HG02938 (cell line): ENCODE results near the gene MSH6.
A peak's percentile ranks its signal among the peaks of the same experiment; 100 is the strongest.
"Not testable (repeated sequence)": the region's sequence is repeated elsewhere in the genome, so short reads cannot be mapped to it uniquely, and the experiment has no call there.

Source experiments
- ATAC-seq: cut with Tn5 transposase; IDR thresholded peaks from one replicate; pipeline ENCODE4 v1.9.1; 2021; ENCODE audit warnings: mild to moderate bottlenecking, moderate library complexity; ENCODE audit not compliant: unreplicated experiment

The MSH6 gene

GRCh38 chr2:47833516-47833968, 50.6 kb downstream of the MSH6 start:
- peak; percentile 84 for ATAC-seq

GRCh38 chr2:47838249-47838648, 55.3 kb downstream of the MSH6 start:
- ATAC-seq, result no peak

GRCh38 chr2:47838686-47839085, 55.7 kb downstream of the MSH6 start:
- no peak for ATAC-seq

GRCh38 chr2:47842846-47843245, 59.9 kb downstream of the MSH6 start:
- ATAC-seq, result no peak

GRCh38 chr2:47843407-47843806, 60.5 kb downstream of the MSH6 start:
- no peak for ATAC-seq

DNA sequence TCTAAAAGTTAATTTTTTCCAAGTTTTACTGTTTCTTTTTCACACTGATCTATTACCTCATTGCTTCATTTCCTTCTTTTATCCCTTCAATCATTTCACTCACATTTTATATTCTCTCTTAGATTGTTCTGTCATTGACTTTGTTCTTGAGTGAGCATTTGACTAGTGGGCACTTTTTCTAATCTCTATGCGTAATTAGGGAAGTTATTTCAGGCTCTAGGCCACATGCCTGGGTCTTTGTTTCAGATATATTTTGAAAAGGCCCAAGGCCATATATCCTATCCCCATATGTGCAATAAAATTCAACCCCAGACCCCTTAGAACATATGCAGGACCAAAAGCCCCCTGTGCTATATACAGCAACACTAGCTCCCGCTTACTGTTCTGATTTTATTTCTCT, 61.2 kb downstream of the MSH6 start:
- ATAC-seq, result no peak

- no peak for ATAC-seq
These were observed 66.4 kb downstream of the MSH6 start for GRCh38 chr2:47849368-47849767.

DNA sequence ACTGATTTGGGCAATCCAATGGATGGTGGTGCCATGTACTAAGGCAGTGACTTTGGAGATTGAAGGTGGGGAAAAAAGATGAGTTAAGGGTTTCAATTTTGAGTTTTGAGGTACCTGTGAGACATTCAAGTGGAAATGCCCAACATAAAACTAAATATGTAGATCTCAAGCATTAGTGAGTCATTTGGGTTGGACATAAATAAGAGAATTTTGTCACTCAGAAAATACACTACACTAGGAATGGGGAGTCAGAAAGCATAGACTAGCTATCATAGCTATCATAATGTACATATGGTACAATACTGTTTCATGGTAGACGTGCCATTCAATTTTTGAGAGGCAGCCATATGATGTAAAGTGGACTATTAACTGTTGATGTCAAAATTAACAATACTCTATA, 67.3 kb downstream of the MSH6 start:
- no peak for ATAC-seq

- ATAC-seq, result not testable (repeated sequence)
These were observed 70.3 kb downstream of the MSH6 start for GRCh38 chr2:47853067-47853777.
